ENCODE measurements around the gene CHCHD3.

Gene CHCHD3

DNA sequence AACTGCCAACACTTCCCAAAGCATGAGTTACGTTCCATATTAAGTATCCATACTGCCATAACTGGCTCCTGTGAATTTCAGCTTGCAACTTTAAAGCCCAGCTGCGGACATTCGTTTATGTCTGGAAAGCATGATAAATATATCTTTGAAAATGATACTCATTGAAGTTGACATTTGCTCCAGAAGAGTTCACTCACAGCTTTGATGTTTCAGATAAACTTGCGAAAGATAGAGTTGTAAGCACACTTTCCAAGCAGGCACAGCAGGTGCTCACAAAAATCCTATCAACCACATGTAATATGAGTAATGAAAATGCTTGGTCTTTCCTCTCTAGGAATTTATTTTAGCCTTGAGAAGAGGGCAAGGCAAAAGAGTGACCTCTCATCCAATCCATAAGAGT lies 4.5 kb downstream of the CHCHD3 start:
- no peak overlapping the region for H3K27ac ChIP-seq
- TF ChIP-seq, protein P1, sequence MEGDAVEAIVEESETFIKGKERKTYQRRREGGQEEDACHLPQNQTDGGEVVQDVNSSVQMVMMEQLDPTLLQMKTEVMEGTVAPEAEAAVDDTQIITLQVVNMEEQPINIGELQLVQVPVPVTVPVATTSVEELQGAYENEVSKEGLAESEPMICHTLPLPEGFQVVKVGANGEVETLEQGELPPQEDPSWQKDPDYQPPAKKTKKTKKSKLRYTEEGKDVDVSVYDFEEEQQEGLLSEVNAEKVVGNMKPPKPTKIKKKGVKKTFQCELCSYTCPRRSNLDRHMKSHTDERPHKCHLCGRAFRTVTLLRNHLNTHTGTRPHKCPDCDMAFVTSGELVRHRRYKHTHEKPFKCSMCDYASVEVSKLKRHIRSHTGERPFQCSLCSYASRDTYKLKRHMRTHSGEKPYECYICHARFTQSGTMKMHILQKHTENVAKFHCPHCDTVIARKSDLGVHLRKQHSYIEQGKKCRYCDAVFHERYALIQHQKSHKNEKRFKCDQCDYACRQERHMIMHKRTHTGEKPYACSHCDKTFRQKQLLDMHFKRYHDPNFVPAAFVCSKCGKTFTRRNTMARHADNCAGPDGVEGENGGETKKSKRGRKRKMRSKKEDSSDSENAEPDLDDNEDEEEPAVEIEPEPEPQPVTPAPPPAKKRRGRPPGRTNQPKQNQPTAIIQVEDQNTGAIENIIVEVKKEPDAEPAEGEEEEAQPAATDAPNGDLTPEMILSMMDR (conservative IDR thresholded peaks at IDR 0.05), result no peak

DNA sequence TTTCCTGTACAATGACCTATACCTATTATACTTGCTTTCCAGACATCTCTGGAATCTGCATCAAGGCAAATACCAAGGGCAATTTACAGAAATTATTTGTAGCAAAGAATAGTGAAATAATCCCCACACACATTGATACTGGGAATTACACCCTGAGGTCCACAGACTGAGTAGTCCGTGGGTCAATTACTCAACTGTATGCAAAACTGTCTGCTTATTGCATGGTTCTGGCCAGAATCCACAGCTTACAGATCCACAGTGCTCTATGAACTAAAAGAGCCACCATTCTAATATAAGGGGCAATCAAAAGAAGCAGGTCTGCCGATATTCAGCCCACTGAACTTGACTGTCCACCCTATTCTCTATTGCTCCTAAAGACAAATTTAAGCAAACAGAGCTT lies 5.7 kb downstream of the CHCHD3 start:
- H3K27ac ChIP-seq, result no peak overlapping the region

DNA sequence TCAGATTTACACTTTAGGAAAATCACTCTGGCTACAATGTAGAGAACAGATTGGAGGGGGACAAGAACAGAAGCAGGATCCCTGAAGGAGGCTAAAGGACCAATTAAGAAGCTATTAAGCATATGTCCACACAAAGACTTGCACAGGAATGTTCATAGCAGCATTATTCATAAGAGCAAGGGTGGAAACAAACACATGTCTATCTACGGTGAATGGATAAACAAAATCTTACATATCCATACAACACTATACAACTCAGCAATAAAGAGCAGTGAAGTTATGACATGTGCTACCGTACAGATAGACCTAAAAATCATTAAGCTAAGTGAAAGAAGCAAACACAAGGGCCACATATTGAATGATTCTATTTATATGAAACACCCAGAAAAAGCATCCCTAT lies 10.4 kb downstream of the CHCHD3 start:
- TF ChIP-seq, protein P1 (conservative IDR thresholded peaks at IDR 0.05), result no peak
- H3K27ac ChIP-seq, result no peak overlapping the region

More for the DNA sequence above, 5.7 kb downstream of the CHCHD3 start:
- TF ChIP-seq, protein P1 (conservative IDR thresholded peaks at IDR 0.05), result no peak

DNA sequence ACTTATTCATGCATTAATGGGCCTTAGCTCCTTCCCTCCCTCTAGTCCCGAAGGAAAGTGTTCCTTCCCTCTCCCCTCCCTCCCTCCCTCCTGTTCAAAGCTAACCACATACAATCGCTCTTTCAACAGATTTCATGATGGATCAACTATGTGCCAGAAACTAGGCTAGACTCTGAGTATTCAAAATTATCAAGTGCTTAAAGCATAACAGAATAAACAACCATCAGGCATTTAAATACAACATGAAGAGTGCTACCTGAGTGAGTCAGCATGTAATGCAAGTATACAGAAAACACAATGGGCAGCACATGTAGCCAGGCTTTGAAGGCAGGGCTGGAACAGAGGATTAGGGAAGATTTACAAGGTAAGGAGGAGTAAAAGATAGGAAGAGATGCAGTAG lies 11.3 kb downstream of the CHCHD3 start:
- TF ChIP-seq, protein P1 (conservative IDR thresholded peaks at IDR 0.05), result no peak
- no peak overlapping the region for H3K27ac ChIP-seq

DNA sequence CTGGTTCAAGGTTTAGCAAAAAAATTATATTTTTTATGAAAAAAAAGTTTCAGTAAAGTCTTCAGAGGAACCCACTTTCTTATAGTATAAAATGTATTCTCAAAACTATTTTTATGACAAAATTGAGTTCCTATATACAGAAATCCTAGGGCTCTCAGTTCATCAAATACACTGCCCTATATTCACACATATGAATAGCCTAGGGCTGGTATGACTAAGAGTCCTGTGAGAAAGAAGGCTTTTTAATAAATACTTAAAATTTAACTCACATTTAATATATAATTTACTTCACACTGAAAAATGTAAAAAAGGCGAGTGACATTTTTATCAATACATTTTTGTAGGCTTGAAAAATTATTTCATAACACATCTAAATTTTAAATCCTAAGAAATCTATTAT lies 16.6 kb downstream of the CHCHD3 start:
- TF ChIP-seq, protein P1 (conservative IDR thresholded peaks at IDR 0.05), result no peak
- no peak overlapping the region for H3K27ac ChIP-seq

DNA sequence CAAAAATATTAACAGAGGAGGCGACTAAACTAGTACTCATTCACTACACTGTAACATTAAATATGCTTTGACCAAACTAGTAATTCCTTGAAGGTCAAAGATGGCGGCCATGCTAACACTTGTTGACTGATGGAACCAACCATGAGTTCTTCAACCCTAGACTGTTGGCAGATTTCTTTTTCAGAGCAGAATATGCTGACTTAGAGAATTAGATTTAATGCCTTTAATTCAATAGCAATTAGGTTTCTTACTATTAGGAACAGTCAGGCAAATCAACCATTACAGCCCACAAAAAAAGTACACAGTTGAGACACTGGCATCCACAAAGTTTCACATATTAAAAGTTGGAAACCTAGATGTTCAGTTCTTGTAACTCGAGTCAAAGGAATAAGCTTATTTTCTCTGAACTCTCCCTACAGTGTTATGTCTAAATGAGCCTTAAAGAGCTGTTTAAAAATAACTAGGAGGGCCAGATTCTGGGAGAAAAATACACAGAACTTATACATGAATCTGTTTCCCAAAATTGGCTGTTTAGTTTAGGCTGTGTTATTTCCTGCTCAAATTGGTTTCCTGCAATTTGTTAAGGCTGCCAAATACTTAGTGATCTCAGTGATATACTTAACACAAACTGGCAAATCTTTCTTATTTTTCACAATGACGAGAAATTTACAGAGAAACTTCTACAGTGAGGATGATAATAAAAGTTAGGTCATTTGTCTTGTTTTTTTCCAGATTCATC lies 17.6 kb downstream of the CHCHD3 start:
- no peak overlapping the region for H3K27ac ChIP-seq
- TF ChIP-seq, protein P1 (conservative IDR thresholded peaks at IDR 0.05), result no peak

DNA sequence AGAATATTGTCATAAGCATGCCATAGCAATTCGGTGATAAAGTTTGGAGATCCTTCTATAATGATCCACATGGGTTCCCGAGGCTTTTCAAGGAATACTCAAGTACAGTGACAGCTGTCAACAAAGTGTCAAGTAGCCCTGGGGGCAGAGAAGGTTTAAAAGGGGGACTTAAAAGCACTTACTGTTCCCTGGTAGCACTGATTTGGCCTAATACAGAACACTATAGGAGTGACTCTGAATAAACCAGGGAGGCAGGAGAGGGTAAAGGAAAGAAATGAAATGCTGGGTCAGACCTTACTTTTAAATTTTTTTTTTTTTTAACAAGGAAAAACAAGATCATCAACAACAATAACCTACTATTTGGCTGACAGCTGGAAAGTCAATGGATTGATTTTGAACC lies 20.1 kb downstream of the CHCHD3 start:
- TF ChIP-seq, protein P1 (conservative IDR thresholded peaks at IDR 0.05), result no peak
- no peak overlapping the region; the same call in 1 of the 2 replicates for H3K27ac ChIP-seq
